Trophoblast cell (in vitro differentiated cells and primary cell): Measurements from ENCODE around the gene SERPINB1.

Source experiments
- DNase-seq, 2 donors: peaks; one replicate each; pipeline ENCODE4 v3.0.0-alpha.2; 2016
- H2AFZ ChIP-seq: 2 replicates; pipeline ENCODE4 v1.6.1; 2013; ENCODE audit warnings: low read length, moderate library complexity, mild to moderate bottlenecking; ENCODE audit not compliant: insufficient read depth, poor library complexity
- H2AK5ac ChIP-seq: 2 replicates; pipeline ENCODE4 v1.6.1; 2013; ENCODE audit warnings: mild to moderate bottlenecking, low read length
- H2BK120ac ChIP-seq: 2 replicates; pipeline ENCODE4 v1.6.1; 2013; ENCODE audit warnings: low read length, mild to moderate bottlenecking, moderate library complexity; ENCODE audit not compliant: insufficient read depth, poor library complexity
- H2BK12ac ChIP-seq: 2 replicates; pipeline ENCODE4 v1.6.1; 2013; ENCODE audit warnings: mild to moderate bottlenecking, low read length, moderate library complexity
- H2BK5ac ChIP-seq: 2 replicates; pipeline ENCODE4 v1.6.1; 2013; ENCODE audit warnings: low read length, low read depth, moderate library complexity, mild to moderate bottlenecking; ENCODE audit not compliant: poor library complexity
- H3K14ac ChIP-seq: 2 replicates; pipeline ENCODE4 v1.6.1; 2013; ENCODE audit warnings: mild to moderate bottlenecking, low read length
- H3K18ac ChIP-seq: 2 replicates; pipeline ENCODE4 v1.6.1; 2013; ENCODE audit warnings: mild to moderate bottlenecking, low read length
- H3K23ac ChIP-seq: 2 replicates; pipeline ENCODE4 v1.6.1; 2013; ENCODE audit warnings: low read length
- H3K27ac ChIP-seq: 2 replicates; pipeline ENCODE4 v1.5.1; 2013; ENCODE audit warnings: low read depth, mild to moderate bottlenecking, inconsistent platforms, low read length, moderate library complexity
- H3K27me3 ChIP-seq: 2 replicates; pipeline ENCODE4 v1.6.1; 2013; ENCODE audit warnings: inconsistent platforms, mild to moderate bottlenecking, low read length, moderate library complexity; ENCODE audit not compliant: insufficient read depth
- H3K36me3 ChIP-seq, 2 experiments: 1 replicate in 1 of 2; 2 replicates in 1 of 2; pipeline ENCODE4 v1.6.1; 2013; ENCODE audit warnings: low read length in 2 of 2, mild to moderate bottlenecking in 2 of 2, moderate library complexity in 1 of 2; ENCODE audit not compliant: insufficient read depth in 2 of 2, control insufficient read depth in 1 of 2
- H3K4ac ChIP-seq: 2 replicates; pipeline ENCODE4 v1.6.1; 2013; ENCODE audit warnings: low read depth, mild to moderate bottlenecking, low read length, moderate library complexity
- H3K4me1 ChIP-seq, 2 experiments: 1 replicate in 1 of 2; 2 replicates in 1 of 2; pipeline ENCODE4 v1.6.1; 2013; ENCODE audit warnings: low read length in 2 of 2, mild to moderate bottlenecking in 2 of 2, moderate library complexity in 1 of 2; ENCODE audit not compliant: insufficient read depth in 2 of 2, control insufficient read depth in 1 of 2
- H3K4me2 ChIP-seq: 2 replicates; pipeline ENCODE4 v1.6.1; 2013; ENCODE audit warnings: inconsistent platforms, mild to moderate bottlenecking, low read length, moderate library complexity
- H3K4me3 ChIP-seq: 2 replicates; pipeline ENCODE4 v1.5.1; 2013; ENCODE audit warnings: mild to moderate bottlenecking, low read depth, low read length, inconsistent platforms
- H3K79me1 ChIP-seq: one replicate; pipeline ENCODE4 v1.6.1; 2013; ENCODE audit warnings: low read length
- H3K79me2 ChIP-seq: 2 replicates; pipeline ENCODE4 v1.6.1; 2013; ENCODE audit warnings: low read length, mild to moderate bottlenecking; ENCODE audit not compliant: control insufficient read depth, insufficient read depth, poor library complexity
- H3K9ac ChIP-seq: 2 replicates; pipeline ENCODE4 v1.6.1; 2013; ENCODE audit warnings: mild to moderate bottlenecking, low read length
- H3K9me3 ChIP-seq: 2 replicates; pipeline ENCODE4 v1.6.1; 2013; ENCODE audit warnings: low read depth, mild to moderate bottlenecking, control low read depth, inconsistent platforms, low read length; ENCODE audit not compliant: insufficient read depth
- H4K12ac ChIP-seq: 2 replicates; pipeline ENCODE4 v1.6.1; 2013; ENCODE audit warnings: low read depth, mild to moderate bottlenecking, low read length, moderate library complexity
- H4K8ac ChIP-seq: 2 replicates; pipeline ENCODE4 v1.6.1; 2013; ENCODE audit warnings: low read depth, mild to moderate bottlenecking, low read length, moderate library complexity
- H4K91ac ChIP-seq: one replicate; pipeline ENCODE4 v1.6.1; 2013; ENCODE audit warnings: low read depth, mild to moderate bottlenecking, low read length, moderate library complexity
- WGBS: extraction: QIAGEN DNeasy Blood & Tissue Kit; methylation state at CpG from one replicate; pipeline ENCODE4 v1.1.7; 2013; ENCODE audit warnings: missing lambda C conversion rate; ENCODE audit not compliant: insufficient read length, insufficient coverage; ENCODE audit errors: extremely low coverage; 5-methylcytosine and 5-hydroxymethylcytosine counted together

Gene SERPINB1

DNA sequence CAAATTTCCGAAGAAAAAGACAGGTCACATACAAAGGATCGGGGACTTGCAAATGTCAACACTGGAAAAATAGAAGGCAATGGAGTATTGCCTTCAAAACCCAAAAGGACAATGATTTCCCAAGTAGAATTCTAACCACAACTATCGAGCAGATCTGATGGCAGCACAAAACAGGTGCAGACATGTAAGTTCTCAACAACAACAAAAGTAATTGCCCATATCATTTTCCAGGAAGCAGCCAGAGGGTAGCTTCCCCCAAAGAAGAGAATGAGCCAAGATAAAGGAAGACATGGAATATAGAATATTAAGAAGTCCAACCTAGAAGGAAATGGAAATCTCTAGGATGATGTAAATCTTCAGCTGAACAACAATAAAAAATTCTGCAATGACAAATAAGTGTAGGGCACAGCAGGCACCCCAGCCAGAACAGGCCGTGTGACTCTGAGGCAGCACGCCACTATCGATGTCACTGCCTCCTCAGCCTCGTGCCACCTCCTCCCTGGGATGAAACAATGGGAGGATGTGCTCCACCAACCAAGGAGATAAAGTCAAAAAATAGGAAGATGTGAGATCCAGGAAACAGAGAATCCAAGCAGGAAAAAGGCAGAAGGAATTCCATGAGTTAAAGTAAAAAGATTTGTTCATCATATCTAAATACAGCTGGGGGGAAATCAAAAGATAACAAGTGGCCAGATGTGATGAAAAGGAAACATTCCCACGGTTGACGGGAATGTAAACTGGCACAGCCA is 34.1 kb downstream of the SERPINB1 start:
- Histone ChIP-seq H2AFZ (no peak overlapping the region), H3K36me3 (no peaks in the 10 kb centered on the region), H3K79me1 (no peaks in the 10 kb centered on the region), H3K4me3 (no peak overlapping the region), H3K9me3 (no peaks in the 10 kb centered on the region), H3K4me2 (no peak overlapping the region), H3K4me1 (no peaks in the 10 kb centered on the region), H3K4ac (no peak overlapping the region), H2AK5ac (no peak overlapping the region), H3K27ac (no peak overlapping the region), H3K9ac (no peak overlapping the region), H4K91ac (no peak overlapping the region), H3K18ac (no peak overlapping the region), H2BK120ac (no peak overlapping the region), H3K14ac (no peak overlapping the region), H3K27me3 (no peaks in the 10 kb centered on the region), H4K8ac (no peak overlapping the region), H4K12ac (no peak overlapping the region), H2BK12ac (no peak overlapping the region), H3K79me2 (no peaks in the 10 kb centered on the region), H2BK5ac (no peak overlapping the region), H3K23ac (no peak overlapping the region)
- no peak for DNase-seq
- no CpG with 5 or more reads among the region's 9 CpGs for WGBS

DNA sequence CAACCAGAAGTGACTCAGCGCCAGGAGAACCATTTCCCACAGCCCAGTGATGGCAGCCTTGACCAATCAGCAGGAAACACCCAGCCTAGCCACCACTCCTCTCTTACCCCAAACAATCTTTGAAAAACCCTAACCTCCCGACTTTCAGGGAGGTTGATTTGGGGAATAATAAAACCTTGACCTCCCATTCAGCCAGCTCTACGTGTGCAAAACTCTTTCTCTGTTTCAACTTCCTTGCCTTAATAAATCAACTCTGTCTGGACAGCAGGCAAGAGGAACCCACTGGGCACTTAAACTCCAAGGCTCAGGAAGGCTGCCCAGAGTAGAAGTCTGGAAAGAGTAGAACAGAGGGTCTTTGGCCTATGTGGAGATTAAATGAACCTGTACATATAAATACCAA is 35.0 kb downstream of the SERPINB1 start:
- WGBS, result no CpG with 5 or more reads among the region's 3 CpGs
- H3K36me3 ChIP-seq, result no peaks in the 10 kb centered on the region

DNA sequence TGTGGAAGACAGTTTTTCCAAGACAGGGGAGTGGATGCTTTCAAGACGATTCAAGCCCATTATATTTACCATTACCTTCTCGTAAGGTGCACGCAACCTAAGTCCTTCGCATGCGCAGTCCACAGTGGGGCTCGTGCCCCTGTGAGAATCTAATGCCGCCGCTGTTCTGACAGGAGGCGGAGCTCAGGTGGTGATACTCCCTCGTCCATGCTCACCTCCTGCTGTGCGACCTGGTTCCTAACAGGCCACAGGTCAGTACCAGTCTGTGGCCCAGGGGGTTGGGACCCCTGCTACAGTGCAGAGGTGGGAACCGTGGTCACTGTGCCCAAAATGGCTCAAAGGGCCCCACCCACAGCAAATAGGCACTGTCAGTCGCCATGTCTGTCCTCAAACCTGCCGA is 36.6 kb downstream of the SERPINB1 start:
- no peak overlapping the region for H3K27ac ChIP-seq
- H3K9me3 ChIP-seq, result peaks cover 2% of the 10 kb centered on the region
- H2AFZ ChIP-seq, result no peak overlapping the region
- H3K79me1 ChIP-seq, result no peaks in the 10 kb centered on the region
- no peak overlapping the region for H3K4me2 ChIP-seq
- H2BK120ac ChIP-seq, result no peak overlapping the region
- no peak overlapping the region for H2BK12ac ChIP-seq
- DNase-seq, result no peak
- H3K4me1 ChIP-seq, result no peaks in the 10 kb centered on the region
- no peak overlapping the region for H4K91ac ChIP-seq
- H3K14ac ChIP-seq, result no peak overlapping the region
- H3K4me3 ChIP-seq, result no peak overlapping the region
- no peak overlapping the region for H2AK5ac ChIP-seq
- no peaks in the 10 kb centered on the region for H3K36me3 ChIP-seq
- no peaks in the 10 kb centered on the region for H3K27me3 ChIP-seq
- no peak overlapping the region for H3K18ac ChIP-seq
- H3K23ac ChIP-seq, result no peak overlapping the region
- H2BK5ac ChIP-seq, result no peak overlapping the region
- no peak overlapping the region for H3K9ac ChIP-seq
- no CpG with 5 or more reads among the region's 14 CpGs for WGBS
- H3K4ac ChIP-seq, result no peak overlapping the region
- no peak overlapping the region for H4K8ac ChIP-seq
- no peak overlapping the region for H4K12ac ChIP-seq
- no peaks in the 10 kb centered on the region for H3K79me2 ChIP-seq

More for the DNA sequence above, 35.0 kb downstream of the SERPINB1 start:
- no peaks in the 10 kb centered on the region for H3K27me3 ChIP-seq
- H3K23ac ChIP-seq, result no peak overlapping the region
- H3K4me2 ChIP-seq, result no peak overlapping the region
- no peak for DNase-seq
- H3K79me2 ChIP-seq, result no peaks in the 10 kb centered on the region
- H3K14ac ChIP-seq, result no peak overlapping the region
- no peak overlapping the region for H3K4ac ChIP-seq
- H2BK5ac ChIP-seq, result no peak overlapping the region
- H3K4me3 ChIP-seq, result no peak overlapping the region
- H2BK12ac ChIP-seq, result no peak overlapping the region
- no peaks in the 10 kb centered on the region for H3K79me1 ChIP-seq
- H3K27ac ChIP-seq, result no peak overlapping the region
- H2AFZ ChIP-seq, result no peak overlapping the region
- H4K91ac ChIP-seq, result no peak overlapping the region
- H3K4me1 ChIP-seq, result no peaks in the 10 kb centered on the region
- H2AK5ac ChIP-seq, result no peak overlapping the region
- H3K18ac ChIP-seq, result no peak overlapping the region
- no peak overlapping the region for H3K9ac ChIP-seq
- no peak overlapping the region for H4K8ac ChIP-seq
- H2BK120ac ChIP-seq, result no peak overlapping the region
- H4K12ac ChIP-seq, result no peak overlapping the region
- peaks cover 2% of the 10 kb centered on the region for H3K9me3 ChIP-seq

DNA sequence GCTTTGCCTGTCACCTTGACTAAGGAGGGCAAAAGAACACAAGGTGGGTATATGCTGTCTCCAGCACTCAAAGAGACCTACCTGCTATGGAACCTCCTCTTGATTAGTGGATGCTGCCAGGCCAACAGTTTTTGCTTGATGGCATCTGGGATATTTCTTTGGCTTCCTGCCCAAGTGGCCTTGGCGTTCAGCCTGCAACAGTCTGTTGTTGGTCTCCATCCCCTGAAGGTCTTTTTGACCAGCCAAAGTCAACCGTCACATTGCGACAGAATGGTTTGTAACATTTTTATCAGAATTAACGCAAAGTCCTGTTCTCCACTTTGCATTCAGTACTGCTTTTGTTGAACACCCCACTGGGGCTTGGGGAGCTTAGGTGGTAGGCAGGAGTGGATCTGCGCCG is 37.1 kb downstream of the SERPINB1 start:
- Histone ChIP-seq H2BK12ac (no peak overlapping the region), H3K4me2 (no peak overlapping the region), H3K27ac (no peak overlapping the region), H4K91ac (no peak overlapping the region), H3K9ac (no peak overlapping the region), H2AFZ (no peak overlapping the region), H2AK5ac (no peak overlapping the region), H3K27me3 (no peaks in the 10 kb centered on the region), H3K4me1 (no peaks in the 10 kb centered on the region), H3K79me1 (no peaks in the 10 kb centered on the region), H4K8ac (no peak overlapping the region), H3K4me3 (no peak overlapping the region), H3K18ac (no peak overlapping the region), H3K4ac (no peak overlapping the region), H3K23ac (no peak overlapping the region), H3K9me3 (peaks cover 2% of the 10 kb centered on the region), H3K79me2 (no peaks in the 10 kb centered on the region), H2BK120ac (no peak overlapping the region), H2BK5ac (no peak overlapping the region), H3K14ac (no peak overlapping the region), H3K36me3 (no peaks in the 10 kb centered on the region), H4K12ac (no peak overlapping the region)
- WGBS, result no CpG with 5 or more reads among the region's 6 CpGs
- no peak for DNase-seq
